Endothelial cell of umbilical vein (primary cell): Measurements from ENCODE around the gene CCR5AS.

Experiments used
- BruUV-seq: library from RNA; stranded (reverse); fragments of 400-500 nt; replicated peaks from 2 replicates; lab custom pipeline; 2021; lab: Mats Ljungman, UMichigan
- CTCF ChIA-PET: fragments of 300-600, 350-600 bp; sonication (Branson Sonifier 250); formaldehyde crosslinking; loops from one replicate; lab custom pipeline; 2021; ENCODE audit warnings: antibody characterized with exemption, inconsistent platforms; lab: Charles Lee
- POLR2A ChIA-PET: fragments of 300-600, 350-600 bp; sonication (Branson Sonifier 250); formaldehyde crosslinking; loops from one replicate; lab custom pipeline; 2021; ENCODE audit warnings: antibody characterized with exemption, inconsistent platforms; lab: Charles Lee
- DNase-seq: peaks from one replicate; pipeline ENCODE4 v3.0.0-alpha.2; 2011; ENCODE audit warnings: low read depth, low spot score
- FAIRE-seq: peaks from 2 replicates; lab custom pipeline; 2011; peaks lifted over from hg19 to GRCh38; lab: Jason Lieb, UNC
- H2AFZ ChIP-seq: 2 replicates; pipeline ENCODE4 v1.6.0; 2012; ENCODE audit warnings: low read depth, low read length, control low read depth, inconsistent platforms
- H3K27ac ChIP-seq: 2 replicates; pipeline ENCODE4 v1.5.1; 2011; ENCODE audit warnings: low read depth, mild to moderate bottlenecking, control low read depth, low read length, moderate library complexity; ENCODE audit not compliant: insufficient read depth
- H3K27me3 ChIP-seq, 2 experiments: 2 replicates each; pipeline versions ENCODE4 v1.6.0 to v1.6.1; 2011; ENCODE audit warnings: low read length in 2 of 2, mixed read lengths in 1 of 2; ENCODE audit not compliant: control insufficient read depth in 2 of 2, insufficient read depth in 2 of 2
- H3K36me3 ChIP-seq, 2 experiments: 2 replicates in 1 of 2; 3 replicates in 1 of 2; pipeline ENCODE4 v1.5.1; 2011; ENCODE audit warnings: low read length in 2 of 2, mild to moderate bottlenecking in 1 of 2, moderate library complexity in 1 of 2; ENCODE audit not compliant: control insufficient read depth in 2 of 2, insufficient read depth in 2 of 2; ENCODE audit errors: extremely low read depth in 1 of 2
- H3K4me1 ChIP-seq: 3 replicates; pipeline ENCODE4 v1.5.1; 2011; ENCODE audit warnings: mild to moderate bottlenecking, low read length; ENCODE audit not compliant: control insufficient read depth, insufficient read depth; ENCODE audit errors: extremely low read depth
- H3K4me2 ChIP-seq: 2 replicates; pipeline ENCODE4 v1.6.1; 2011; ENCODE audit warnings: low read length, control low read depth, mixed read lengths; ENCODE audit not compliant: insufficient read depth
- H3K4me3 ChIP-seq, 3 experiments: fragments of 200-600 bp in 1 of 3; sonication (generic), shearing (Covaris generic) in 1 of 3; replicated peaks in 1 of 3; 2 replicates each; pipeline ENCODE4 v1.5.1; 2011 to 2016; ENCODE audit warnings: control low read depth in 3 of 3, low read length in 3 of 3, mild to moderate bottlenecking in 2 of 3, inconsistent platforms in 1 of 3, low read depth in 1 of 3, moderate library complexity in 1 of 3; ENCODE audit not compliant: insufficient read depth in 1 of 3
- H3K79me2 ChIP-seq: 2 replicates; pipeline ENCODE4 v1.6.0; 2012; ENCODE audit warnings: low read length, inconsistent platforms; ENCODE audit not compliant: control insufficient read depth, insufficient read depth
- H3K9ac ChIP-seq: replicated peaks from 2 replicates; pipeline ENCODE3; 2011; ENCODE audit warnings: low read length, control low read depth; ENCODE audit not compliant: insufficient read depth; ENCODE audit errors: extremely low read depth
- H3K9me1 ChIP-seq: replicated peaks from 3 replicates; pipeline ENCODE4 v1.6.0; 2011; ENCODE audit warnings: mild to moderate bottlenecking, low read length; ENCODE audit not compliant: control insufficient read depth, insufficient read depth; ENCODE audit errors: extremely low read depth
- H3K9me3 ChIP-seq: replicated peaks from 2 replicates; pipeline ENCODE4 v1.5.1; 2012; ENCODE audit warnings: low read length, inconsistent platforms; ENCODE audit not compliant: control insufficient read depth, insufficient read depth
- H4K20me1 ChIP-seq: replicated peaks from 2 replicates; pipeline ENCODE3; 2011; ENCODE audit warnings: mild to moderate bottlenecking, low read length; ENCODE audit not compliant: control insufficient read depth, insufficient read depth; ENCODE audit errors: extremely low read depth
- CTCF ChIP-seq, 2 donors: IDR thresholded peaks; 1 replicate in 1 of 2; 2 replicates in 1 of 2; pipeline ENCODE4 v1.5.1; 2011; ENCODE audit warnings: low read length in 2 of 2, mild to moderate bottlenecking in 2 of 2, moderate library complexity in 2 of 2, control low read depth in 1 of 2, inconsistent platforms in 1 of 2, low read depth in 1 of 2; ENCODE audit not compliant: insufficient read depth in 1 of 2; ENCODE audit errors: extremely low read depth in 1 of 2
- EZH2 ChIP-seq: IDR thresholded peaks from 2 replicates; pipeline ENCODE4 v1.6.1; 2012; ENCODE audit warnings: borderline replicate concordance, low read depth, mild to moderate bottlenecking, moderate library complexity, low read length, inconsistent platforms; ENCODE audit not compliant: severe bottlenecking
- FOS ChIP-seq: IDR thresholded peaks from 2 replicates; pipeline ENCODE4 v1.6.1; 2011; ENCODE audit warnings: mild to moderate bottlenecking, low read length, moderate library complexity, borderline replicate concordance; ENCODE audit not compliant: insufficient read depth
- GATA2 ChIP-seq: IDR thresholded peaks from 2 replicates; pipeline ENCODE4 v1.7.0; 2011; ENCODE audit warnings: low read depth, mild to moderate bottlenecking, moderate library complexity, mixed read lengths, low read length; ENCODE audit not compliant: insufficient read length, insufficient read depth
- JUN ChIP-seq: IDR thresholded peaks from 2 replicates; pipeline ENCODE4 v1.6.1; 2011; ENCODE audit warnings: borderline replicate concordance, low read depth; ENCODE audit not compliant: insufficient read length, insufficient read depth
- MAX ChIP-seq: IDR thresholded peaks from 2 replicates; pipeline ENCODE4 v1.6.1; 2011; ENCODE audit not compliant: insufficient read depth, insufficient read length
- MYC ChIP-seq: IDR thresholded peaks from one replicate; pipeline ENCODE4 v1.6.1; 2011; ENCODE audit warnings: mild to moderate bottlenecking, low read depth, low read length
- POLR2A ChIP-seq: IDR thresholded peaks from 2 replicates; pipeline ENCODE4 v1.6.1; 2012; ENCODE audit warnings: low read depth, mild to moderate bottlenecking, control low read depth, low read length
- POLR2AphosphoS5 ChIP-seq: IDR thresholded peaks from 2 replicates; pipeline ENCODE4 v1.6.1; 2012; ENCODE audit warnings: low read depth, mild to moderate bottlenecking, control low read depth, low read length, moderate library complexity; ENCODE audit not compliant: insufficient read depth
- dilution Hi-C: fragments of 300-500 bp; cut with MboI; formaldehyde crosslinking; loops from one replicate; pipeline ENCODE4 v1.15.0; 2019; ENCODE audit warnings: low sequenced_read_pairs; ENCODE audit not compliant: extremely low pct_ligation_motif_present
- intact Hi-C: fragments of 100-400 bp; cut with micrococcal nuclease; formaldehyde crosslinking; loops from one replicate; pipeline ENCODE4 v1.10.0; 2022

CCR5AS gene

GRCh38 chr3:46338840-46339239, 68.0 kb downstream of the CCR5AS start:
- no peak overlapping the region for H3K4me3 ChIP-seq
- no peaks in the 10 kb centered on the region for H3K36me3 ChIP-seq
- no peaks in the 10 kb centered on the region for H3K79me2 ChIP-seq
- POLR2A ChIA-PET = no interaction called here
- H3K4me2 ChIP-seq = no peak overlapping the region
- no peak for DNase-seq
- no TSS peak for BruUV-seq
- no peak for TF ChIP-seq MYC
- TF ChIP-seq GATA2 = no peak
- TF ChIP-seq POLR2A = no peak
- no peak for TF ChIP-seq MAX
- no peak for TF ChIP-seq POLR2AphosphoS5
- TF ChIP-seq EZH2 = no peak
- no peak for TF ChIP-seq CTCF (IDR thresholded peaks at IDR 0.05; ENCODE audit: extremely low read depth in 1 of 2, insufficient read depth in 1 of 2, low read depth in 1 of 2, low read length in 2 of 2)
- no peak for TF ChIP-seq FOS
- no peak for TF ChIP-seq JUN
- dilution Hi-C loops = no loop called here
- H4K20me1 ChIP-seq = no peaks in the 10 kb centered on the region
- H2AFZ ChIP-seq = no peak overlapping the region
- H3K9ac ChIP-seq = no peak overlapping the region
- CTCF ChIA-PET = no interaction called here
- no peaks in the 10 kb centered on the region for H3K4me1 ChIP-seq
- FAIRE-seq = no peak
- no peak overlapping the region for H3K27ac ChIP-seq
- intact Hi-C loops = no loop called here
- H3K9me1 ChIP-seq = no peaks in the 10 kb centered on the region
- no peaks in the 10 kb centered on the region for H3K27me3 ChIP-seq
- no peaks in the 10 kb centered on the region for H3K9me3 ChIP-seq
